GM12865 (cell line): ENCODE measurements around the gene POU2AF3.

Experiments
- DNase-seq: peaks from one replicate; pipeline ENCODE4 v3.0.0; 2010; ENCODE audit warnings: low read depth
- H3K4me3 ChIP-seq: 2 replicates; pipeline ENCODE4 v1.5.1; 2011; ENCODE audit warnings: mild to moderate bottlenecking, low read depth, low read length, control low read depth
- TF ChIP-seq, protein P1 (sequence below): IDR thresholded peaks from 2 replicates; pipeline ENCODE4 v1.5.1; 2011; ENCODE audit warnings: low read length, control low read depth, low read depth, inconsistent platforms; ENCODE audit not compliant: insufficient read depth; ENCODE audit errors: missing control alignments

Gene POU2AF3, protein sequence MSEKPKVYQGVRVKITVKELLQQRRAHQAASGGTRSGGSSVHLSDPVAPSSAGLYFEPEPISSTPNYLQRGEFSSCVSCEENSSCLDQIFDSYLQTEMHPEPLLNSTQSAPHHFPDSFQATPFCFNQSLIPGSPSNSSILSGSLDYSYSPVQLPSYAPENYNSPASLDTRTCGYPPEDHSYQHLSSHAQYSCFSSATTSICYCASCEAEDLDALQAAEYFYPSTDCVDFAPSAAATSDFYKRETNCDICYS

GRCh38 chr11:111298413-111299100, at the start of gene POU2AF3:
POU2AF3 (plus strand) TSS chr11:111298546; CDS start chr11:111298582, 36 bp downstream.
- no peak for DNase-seq
- peak within 1 kb of the TSS; percentile 63 for H3K4me3 ChIP-seq
- TF ChIP-seq, protein P1, sequence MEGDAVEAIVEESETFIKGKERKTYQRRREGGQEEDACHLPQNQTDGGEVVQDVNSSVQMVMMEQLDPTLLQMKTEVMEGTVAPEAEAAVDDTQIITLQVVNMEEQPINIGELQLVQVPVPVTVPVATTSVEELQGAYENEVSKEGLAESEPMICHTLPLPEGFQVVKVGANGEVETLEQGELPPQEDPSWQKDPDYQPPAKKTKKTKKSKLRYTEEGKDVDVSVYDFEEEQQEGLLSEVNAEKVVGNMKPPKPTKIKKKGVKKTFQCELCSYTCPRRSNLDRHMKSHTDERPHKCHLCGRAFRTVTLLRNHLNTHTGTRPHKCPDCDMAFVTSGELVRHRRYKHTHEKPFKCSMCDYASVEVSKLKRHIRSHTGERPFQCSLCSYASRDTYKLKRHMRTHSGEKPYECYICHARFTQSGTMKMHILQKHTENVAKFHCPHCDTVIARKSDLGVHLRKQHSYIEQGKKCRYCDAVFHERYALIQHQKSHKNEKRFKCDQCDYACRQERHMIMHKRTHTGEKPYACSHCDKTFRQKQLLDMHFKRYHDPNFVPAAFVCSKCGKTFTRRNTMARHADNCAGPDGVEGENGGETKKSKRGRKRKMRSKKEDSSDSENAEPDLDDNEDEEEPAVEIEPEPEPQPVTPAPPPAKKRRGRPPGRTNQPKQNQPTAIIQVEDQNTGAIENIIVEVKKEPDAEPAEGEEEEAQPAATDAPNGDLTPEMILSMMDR, result no peak

DNA sequence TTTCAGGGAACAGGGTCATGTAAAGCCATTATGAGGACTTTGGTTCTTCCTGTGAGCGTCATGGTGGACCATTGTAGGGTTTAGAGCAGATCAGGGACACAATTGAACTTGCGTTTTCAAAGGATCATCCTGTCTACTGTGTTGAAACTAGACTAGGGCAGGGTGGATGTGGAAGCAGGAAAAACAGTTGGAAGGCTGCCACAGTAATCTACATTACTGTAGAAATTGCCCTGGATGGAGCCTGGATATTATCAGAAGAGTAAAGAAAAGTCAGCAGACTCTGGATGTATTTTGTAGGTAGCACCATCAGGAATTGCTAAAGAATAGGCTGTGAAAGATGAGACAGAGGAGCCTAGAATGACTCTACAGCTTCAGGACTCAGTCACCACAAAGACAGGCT, 47.4 kb upstream of the POU2AF3 start:
- TF ChIP-seq, protein P1, result no peak
- H3K4me3 ChIP-seq, result no peak overlapping the region
- no peak for DNase-seq

DNA sequence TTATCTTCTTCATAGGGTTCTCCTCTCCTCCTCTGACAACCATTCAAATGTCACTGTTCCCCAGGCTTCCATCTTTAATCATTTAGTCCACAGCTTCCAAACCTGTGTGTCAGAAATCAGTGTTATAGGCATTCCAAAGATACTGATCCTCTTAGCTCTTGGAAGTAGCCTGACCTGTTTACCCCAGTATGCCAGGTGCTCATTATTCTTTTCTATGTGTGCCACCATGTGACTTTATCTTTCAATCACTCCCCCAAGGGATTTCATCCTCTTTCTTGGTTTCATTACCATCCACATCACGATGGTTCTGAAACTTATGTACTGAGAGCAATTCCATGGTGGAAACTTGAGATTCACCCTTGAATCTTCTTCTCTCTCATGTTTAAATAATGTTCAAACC, 45.2 kb upstream of the POU2AF3 start:
- TF ChIP-seq, protein P1, result no peak
- H3K4me3 ChIP-seq, result no peak overlapping the region
- DNase-seq, result no peak

- no peak for DNase-seq
- H3K4me3 ChIP-seq, result no peak overlapping the region
- TF ChIP-seq, protein P1, result no peak
These were observed 44.7 kb upstream of the POU2AF3 start for GRCh38 chr11:111253630-111254029.

DNA sequence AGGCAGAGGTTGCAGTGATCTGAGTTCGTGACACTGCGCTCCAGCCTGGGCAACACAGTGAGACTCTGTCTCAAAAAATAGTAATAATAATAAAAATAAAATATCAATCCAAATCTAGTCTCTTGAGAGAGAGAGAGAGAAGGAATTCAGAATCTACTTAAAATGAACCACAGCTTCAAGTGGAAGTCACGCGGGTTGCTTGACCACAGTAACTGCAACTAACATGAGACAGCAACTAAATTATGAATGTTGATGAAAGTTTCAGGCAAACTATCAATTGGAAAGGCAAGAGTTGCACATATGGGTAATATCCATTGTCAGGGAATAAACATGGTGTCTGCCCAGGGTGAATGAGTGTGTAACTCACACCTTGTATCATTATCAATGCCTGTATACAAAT, 40.3 kb upstream of the POU2AF3 start:
- H3K4me3 ChIP-seq, result no peak overlapping the region
- DNase-seq, result no peak
- TF ChIP-seq, protein P1, result no peak

DNA sequence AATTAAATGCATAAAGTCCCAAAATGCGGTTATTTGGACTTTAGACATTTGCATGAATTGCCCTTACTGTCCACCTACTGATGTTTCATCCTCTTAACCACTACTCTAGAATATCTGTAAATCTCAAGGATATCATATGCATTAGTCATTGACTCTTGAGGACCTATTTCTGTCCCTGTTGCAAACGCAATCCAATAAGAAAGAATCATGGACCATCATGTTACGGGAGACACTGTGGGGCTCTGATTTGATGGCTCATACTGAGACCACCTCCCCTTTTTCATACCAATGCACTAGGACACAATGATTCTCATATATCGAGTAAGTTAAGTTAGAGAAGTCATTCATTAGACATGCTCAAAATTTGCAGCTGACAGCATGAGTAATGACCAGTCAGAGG, 38.5 kb upstream of the POU2AF3 start:
- DNase-seq, result no peak
- TF ChIP-seq, protein P1, result no peak

More for the DNA sequence above, 38.5 kb upstream of the POU2AF3 start:
- no peak overlapping the region for H3K4me3 ChIP-seq
